WERI-Rb-1 (cell line): ENCODE measurements around the gene DOCK10.

Experiments used
- DNase-seq: peaks from one replicate; pipeline ENCODE4 v3.0.0-alpha.2; 2020
- H3K27ac ChIP-seq: fragments of 250-450 bp; sonication (Bioruptor Pico); 2 replicates; pipeline ENCODE4 v1.5.1; 2020; ENCODE audit warnings: mild to moderate bottlenecking, moderate library complexity
- H3K27me3 ChIP-seq: fragments of 250-450 bp; sonication (Bioruptor Pico); 2 replicates; pipeline ENCODE4 v1.5.1; 2021; ENCODE audit warnings: mild to moderate bottlenecking, low read depth, moderate library complexity; ENCODE audit not compliant: insufficient read depth, severe bottlenecking
- H3K36me3 ChIP-seq: fragments of 250-450 bp; sonication (Bioruptor Pico); 2 replicates; pipeline ENCODE4 v1.5.1; 2020; ENCODE audit warnings: mild to moderate bottlenecking, moderate library complexity
- H3K4me3 ChIP-seq: 2 replicates; pipeline ENCODE4 v1.5.1; 2011; ENCODE audit warnings: low read depth, mild to moderate bottlenecking, control low read depth, low read length
- H3K9me3 ChIP-seq: fragments of 250-450 bp; sonication (Bioruptor Pico); 2 replicates; pipeline ENCODE4 v1.5.1; 2021; ENCODE audit warnings: mild to moderate bottlenecking, moderate library complexity; ENCODE audit not compliant: severe bottlenecking
- TF ChIP-seq, protein P1 (sequence below): IDR thresholded peaks from 2 replicates; pipeline ENCODE4 v1.5.1; 2011; ENCODE audit warnings: low read depth, mild to moderate bottlenecking, control low read depth, inconsistent platforms, low read length

DOCK10 gene

DNA sequence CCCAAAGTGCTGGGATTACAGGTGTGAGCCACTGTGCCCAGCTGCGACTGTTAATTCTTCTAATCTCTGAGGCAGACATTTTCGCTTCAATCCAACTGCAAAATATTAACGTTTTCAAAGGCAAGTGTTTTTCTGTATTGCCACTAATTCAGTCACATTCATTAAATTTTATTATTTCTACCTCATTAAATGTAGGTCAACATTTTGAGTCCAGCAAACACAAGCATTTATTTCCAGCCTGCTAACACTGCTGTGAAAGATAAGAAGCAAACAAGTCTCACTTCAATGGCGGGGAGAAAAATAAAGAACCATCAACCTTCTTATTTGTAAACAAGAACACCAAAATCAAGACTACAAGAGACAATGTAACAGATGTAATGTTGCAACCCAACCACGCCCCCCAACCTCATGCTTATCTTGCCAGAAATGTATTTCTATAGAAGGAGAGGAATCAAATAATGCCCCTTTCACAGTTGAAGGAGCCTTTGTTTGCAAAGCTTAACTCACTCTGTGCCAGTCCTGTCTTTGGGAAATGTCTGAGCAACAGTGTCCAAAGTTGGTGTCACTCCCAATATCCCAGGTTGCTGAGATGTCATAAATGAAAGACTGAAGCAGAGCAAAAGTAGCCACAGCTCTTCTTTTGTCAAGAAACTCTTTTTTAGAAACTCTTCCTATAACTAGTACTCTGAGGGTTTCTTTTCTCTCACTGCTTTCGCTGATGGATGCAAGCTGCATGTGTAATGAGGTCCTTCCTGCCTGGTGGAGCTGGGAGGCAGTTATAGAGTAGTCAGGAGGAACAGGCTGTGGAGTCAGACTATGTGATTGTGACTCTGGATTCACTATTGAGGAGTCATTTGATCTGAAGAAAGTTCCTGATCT is 8.6 kb downstream of the DOCK10 start:
- Histone ChIP-seq H3K36me3 (no peaks in the 10 kb centered on the region), H3K27ac (no peak overlapping the region), H3K27me3 (no peaks in the 10 kb centered on the region), H3K9me3 (no peaks in the 10 kb centered on the region), H3K4me3 (no peak overlapping the region)
- TF ChIP-seq, protein P1, sequence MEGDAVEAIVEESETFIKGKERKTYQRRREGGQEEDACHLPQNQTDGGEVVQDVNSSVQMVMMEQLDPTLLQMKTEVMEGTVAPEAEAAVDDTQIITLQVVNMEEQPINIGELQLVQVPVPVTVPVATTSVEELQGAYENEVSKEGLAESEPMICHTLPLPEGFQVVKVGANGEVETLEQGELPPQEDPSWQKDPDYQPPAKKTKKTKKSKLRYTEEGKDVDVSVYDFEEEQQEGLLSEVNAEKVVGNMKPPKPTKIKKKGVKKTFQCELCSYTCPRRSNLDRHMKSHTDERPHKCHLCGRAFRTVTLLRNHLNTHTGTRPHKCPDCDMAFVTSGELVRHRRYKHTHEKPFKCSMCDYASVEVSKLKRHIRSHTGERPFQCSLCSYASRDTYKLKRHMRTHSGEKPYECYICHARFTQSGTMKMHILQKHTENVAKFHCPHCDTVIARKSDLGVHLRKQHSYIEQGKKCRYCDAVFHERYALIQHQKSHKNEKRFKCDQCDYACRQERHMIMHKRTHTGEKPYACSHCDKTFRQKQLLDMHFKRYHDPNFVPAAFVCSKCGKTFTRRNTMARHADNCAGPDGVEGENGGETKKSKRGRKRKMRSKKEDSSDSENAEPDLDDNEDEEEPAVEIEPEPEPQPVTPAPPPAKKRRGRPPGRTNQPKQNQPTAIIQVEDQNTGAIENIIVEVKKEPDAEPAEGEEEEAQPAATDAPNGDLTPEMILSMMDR = no peak
- DNase-seq = no peak

DNA sequence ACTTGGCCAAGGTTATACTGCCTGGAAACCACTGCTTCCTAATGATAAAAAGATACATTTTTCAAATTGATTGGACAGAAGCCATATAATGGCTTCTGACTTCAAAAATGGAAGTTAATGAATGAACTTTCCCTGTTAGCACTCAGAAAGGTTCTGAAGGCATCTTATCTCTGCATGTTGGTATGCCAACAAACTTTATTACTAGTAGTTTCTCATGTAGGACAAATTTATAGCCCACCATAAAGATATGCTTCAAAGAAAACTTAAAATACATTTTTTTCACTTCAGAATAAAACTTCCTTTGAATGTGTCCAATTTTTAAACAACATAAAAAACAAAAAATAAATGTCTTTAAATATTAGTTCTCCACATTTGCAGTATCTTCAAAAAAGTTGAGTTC is 10.0 kb downstream of the DOCK10 start:
- no peak for DNase-seq
- no peak overlapping the region for H3K27ac ChIP-seq
- no peaks in the 10 kb centered on the region for H3K27me3 ChIP-seq
- H3K36me3 ChIP-seq = no peaks in the 10 kb centered on the region
- TF ChIP-seq, protein P1 = no peak
- no peaks in the 10 kb centered on the region for H3K9me3 ChIP-seq
- H3K4me3 ChIP-seq = no peak overlapping the region

DNA sequence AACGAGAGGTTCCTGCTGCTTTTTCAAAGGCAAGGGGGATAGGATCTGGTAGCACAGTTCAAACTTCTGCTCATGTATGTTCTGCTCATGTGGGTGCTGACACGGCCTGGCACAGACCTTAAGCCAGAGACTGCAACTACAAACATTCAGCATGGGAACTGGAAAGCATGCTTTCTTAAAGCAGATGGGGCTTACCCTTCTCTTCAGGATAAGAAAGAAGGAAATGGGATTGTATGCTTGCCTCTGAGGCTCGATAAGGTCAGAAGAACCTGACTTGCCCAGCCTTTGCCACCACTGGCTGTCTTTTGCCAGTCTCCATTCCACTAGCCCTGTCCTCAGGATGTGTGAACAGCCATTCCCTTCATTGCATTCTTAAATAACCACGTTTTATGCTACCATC is 10.7 kb downstream of the DOCK10 start:
- no peak for DNase-seq
- Histone ChIP-seq H3K36me3 (no peaks in the 10 kb centered on the region), H3K27ac (no peak overlapping the region), H3K9me3 (no peaks in the 10 kb centered on the region), H3K27me3 (no peaks in the 10 kb centered on the region), H3K4me3 (no peak overlapping the region)
- TF ChIP-seq, protein P1 = no peak

DNA sequence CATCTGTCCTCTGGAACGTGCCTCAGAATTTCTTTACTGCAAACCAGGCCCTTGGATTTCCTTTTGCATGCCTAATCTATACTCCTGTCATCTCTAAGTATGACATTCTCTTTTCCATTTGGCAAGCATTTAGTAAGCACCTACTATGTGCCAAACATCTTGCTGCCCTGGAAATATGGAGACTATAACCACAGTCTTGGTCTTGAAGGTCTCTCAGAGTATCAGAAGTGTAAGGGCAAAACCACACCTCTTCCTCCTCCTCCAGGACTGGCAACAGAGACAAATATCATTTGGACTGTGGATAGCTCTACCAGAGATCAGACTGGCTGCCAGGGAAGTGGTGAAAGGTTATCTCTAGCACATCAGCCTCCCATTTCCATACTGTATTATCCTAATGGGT is 11.4 kb downstream of the DOCK10 start:
- no peak overlapping the region for H3K27ac ChIP-seq
- no peak overlapping the region for H3K4me3 ChIP-seq
- no peaks in the 10 kb centered on the region for H3K9me3 ChIP-seq
- no peaks in the 10 kb centered on the region for H3K27me3 ChIP-seq
- DNase-seq = no peak
- no peaks in the 10 kb centered on the region for H3K36me3 ChIP-seq
- TF ChIP-seq, protein P1 = no peak

DNA sequence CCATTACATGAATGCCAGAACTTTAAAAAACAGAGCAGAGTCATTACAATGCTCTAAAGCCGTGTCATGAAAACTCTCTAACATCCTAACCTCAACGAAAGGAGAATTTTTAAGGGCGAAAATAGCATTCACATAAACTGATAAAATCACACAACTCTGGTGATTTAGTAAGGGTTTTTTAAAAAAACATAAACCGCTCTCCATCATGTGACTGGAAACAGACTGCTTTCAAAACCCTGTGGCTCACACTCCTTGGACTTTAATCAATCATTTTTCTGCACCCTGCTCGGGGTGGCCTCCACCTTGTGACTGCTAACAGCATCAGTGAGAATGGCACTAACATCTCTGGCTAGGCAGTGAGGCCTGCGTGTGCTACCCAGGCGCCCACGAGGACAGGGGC is 12.1 kb downstream of the DOCK10 start:
- H3K36me3 ChIP-seq = no peaks in the 10 kb centered on the region
- no peak overlapping the region for H3K4me3 ChIP-seq
- no peak for DNase-seq
- H3K27me3 ChIP-seq = no peaks in the 10 kb centered on the region
- TF ChIP-seq, protein P1 = no peak
- no peaks in the 10 kb centered on the region for H3K9me3 ChIP-seq
- H3K27ac ChIP-seq = no peak overlapping the region

DNA sequence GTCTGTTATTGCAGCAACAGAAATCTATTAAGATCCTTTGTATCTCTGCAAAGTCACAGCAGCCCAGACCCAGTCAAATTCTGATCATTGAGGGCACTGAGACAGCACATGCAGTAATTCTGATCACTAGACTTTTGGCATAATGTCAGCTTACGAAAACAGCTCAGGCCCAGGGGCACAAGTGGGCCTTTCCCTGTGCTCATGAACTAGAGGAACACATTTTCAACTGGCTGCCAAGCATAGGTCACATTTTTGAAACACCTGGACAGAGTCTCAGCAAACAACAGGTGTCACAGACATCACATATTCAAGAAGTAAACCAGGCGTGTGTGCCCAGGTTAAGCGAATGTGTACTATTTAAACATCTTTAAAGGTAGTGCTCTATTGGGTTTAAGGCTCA is 13.7 kb downstream of the DOCK10 start:
- Histone ChIP-seq H3K9me3 (no peaks in the 10 kb centered on the region), H3K4me3 (no peak overlapping the region)

More for the DNA sequence above, 13.7 kb downstream of the DOCK10 start:
- TF ChIP-seq, protein P1 = no peak
- no peak overlapping the region for H3K27ac ChIP-seq
- H3K36me3 ChIP-seq = no peaks in the 10 kb centered on the region
- no peaks in the 10 kb centered on the region for H3K27me3 ChIP-seq
- no peak for DNase-seq
